GM12872 (cell line): ENCODE data around the gene TELO2.

Experiments
- CTCF ChIP-seq: IDR thresholded peaks from 3 replicates; pipeline ENCODE4 v1.5.1; 2011; ENCODE audit warnings: low read depth, mild to moderate bottlenecking, low read length, moderate library complexity; ENCODE audit not compliant: insufficient read depth

The TELO2 gene

GRCh38 chr16:1487395-1488053, 5.6 kb upstream of the TELO2 start:
- no peak for TF ChIP-seq CTCF

- no peak for TF ChIP-seq CTCF
Observed at GRCh38 chr16:1488054-1488601, 5.0 kb upstream of the TELO2 start.

GRCh38 chr16:1488619-1489018, 4.5 kb upstream of the TELO2 start, which contains the start of gene PTX4:
Gene PTX4 (minus strand): TSS chr16:1488944. CDS start chr16:1488909, 35 bp downstream.
- no peak for TF ChIP-seq CTCF

GRCh38 chr16:1489077-1489476, 4.1 kb upstream of the TELO2 start:
- no peak for TF ChIP-seq CTCF

GRCh38 chr16:1491327-1491726, 1.8 kb upstream of the TELO2 start:
- no peak for TF ChIP-seq CTCF

- no peak for TF ChIP-seq CTCF
Observed at GRCh38 chr16:1492082-1492922, 858 bp upstream of the TELO2 start.

- no peak for TF ChIP-seq CTCF
Observed at GRCh38 chr16:1493746-1494094, 560 bp downstream of the TELO2 start.
